Islet precursor cell (in vitro differentiated cells): Measurements from ENCODE around the gene BPIFB1.

Experiments used
- DNase-seq: peaks from one replicate; pipeline ENCODE4 v3.0.0-alpha.2; 2018

Gene BPIFB1

DNA sequence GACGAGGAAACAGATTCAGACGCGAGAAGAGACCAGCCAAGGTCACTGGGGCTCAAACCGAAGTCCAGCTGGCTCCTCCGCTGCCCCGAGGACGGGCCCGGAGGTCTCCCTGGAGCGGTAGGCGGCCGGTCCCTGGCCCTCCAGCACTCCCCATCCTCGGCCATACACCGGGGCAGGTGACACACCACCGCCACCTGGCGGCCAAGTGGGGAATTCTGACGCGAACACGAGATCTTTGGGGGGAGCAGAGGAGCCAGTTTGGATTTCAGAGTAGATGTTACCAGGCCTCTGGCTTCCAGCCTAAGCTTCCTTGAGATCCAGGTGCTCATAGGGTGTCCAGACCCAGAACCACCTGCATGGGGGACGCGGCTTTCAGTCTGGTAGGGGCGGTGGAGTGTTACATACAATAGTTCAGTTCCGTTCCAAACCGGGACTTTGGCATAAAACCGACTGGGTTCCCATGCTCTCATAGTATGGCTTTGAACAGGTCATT is 16.1 kb downstream of the BPIFB1 start:
- DNase-seq = peak; percentile 88

DNA sequence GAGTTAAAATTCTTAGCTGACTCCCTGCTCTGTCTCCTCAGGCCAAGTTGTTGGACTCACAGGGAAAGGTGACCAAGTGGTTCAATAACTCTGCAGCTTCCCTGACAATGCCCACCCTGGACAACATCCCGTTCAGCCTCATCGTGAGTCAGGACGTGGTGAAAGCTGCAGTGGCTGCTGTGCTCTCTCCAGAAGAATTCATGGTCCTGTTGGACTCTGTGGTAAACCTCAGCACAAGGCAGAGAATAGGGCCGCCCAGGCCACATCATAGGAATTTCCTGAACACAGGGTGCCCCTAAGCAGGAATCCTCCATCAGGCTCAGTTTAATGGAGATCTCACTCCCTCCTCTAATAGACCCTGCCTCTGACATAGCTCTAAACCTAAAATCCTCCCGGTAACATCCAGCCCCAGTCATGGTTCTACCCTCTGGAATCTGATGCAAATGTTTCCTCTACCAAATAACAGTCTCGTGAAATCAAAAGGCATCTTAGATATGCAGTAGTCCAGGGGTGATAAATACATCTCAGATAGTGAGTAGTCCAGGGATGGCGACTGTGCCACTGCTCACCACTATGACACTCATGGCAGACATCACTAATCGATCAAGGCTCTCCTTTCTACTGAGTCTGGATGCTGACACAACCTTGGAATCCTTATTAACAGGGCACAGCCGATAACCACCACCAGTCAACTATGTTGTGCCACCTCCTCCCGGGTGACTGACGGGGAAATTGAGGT is 18.3 kb downstream of the BPIFB1 start:
- DNase-seq = no peak

DNA sequence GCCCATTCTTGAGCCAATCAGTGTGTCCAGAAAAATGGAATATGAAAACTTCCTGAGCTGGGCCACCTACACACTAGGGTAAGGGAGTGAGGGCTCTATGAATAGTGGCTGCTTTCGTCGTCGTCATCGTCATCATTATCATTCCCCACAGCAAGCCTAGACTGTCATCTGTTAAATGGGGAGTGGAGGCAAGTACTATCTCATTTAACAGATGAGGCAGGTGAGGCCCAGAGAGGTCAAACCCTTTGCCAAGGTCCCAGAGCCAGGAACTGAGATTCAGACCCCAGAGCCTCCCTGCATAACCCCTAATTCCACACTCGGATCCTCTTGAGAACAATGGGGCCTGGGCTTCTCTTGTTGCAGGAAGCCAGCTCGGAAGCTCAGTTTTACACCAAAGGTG is 20.6 kb downstream of the BPIFB1 start:
- DNase-seq = no peak

DNA sequence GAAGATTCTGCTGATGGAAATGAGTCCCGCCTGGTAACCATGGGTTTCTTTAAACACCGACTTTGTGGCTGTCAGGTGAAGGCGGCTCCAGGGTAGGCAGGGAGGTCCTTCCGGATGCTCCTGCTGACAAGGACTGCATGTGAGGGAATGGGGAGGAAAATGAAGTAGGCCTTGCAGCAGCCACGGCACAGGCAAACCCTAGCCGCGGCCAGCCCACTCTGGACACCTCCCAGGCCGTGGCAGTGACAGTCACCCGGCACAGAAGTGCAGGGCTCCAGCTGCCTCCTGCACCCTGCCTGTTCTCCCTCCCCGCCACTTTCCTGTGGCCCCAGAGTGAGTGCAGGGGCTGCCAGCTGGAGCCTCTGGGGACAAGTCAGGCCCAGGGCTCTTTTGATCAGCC is 21.0 kb downstream of the BPIFB1 start:
- no peak for DNase-seq

DNA sequence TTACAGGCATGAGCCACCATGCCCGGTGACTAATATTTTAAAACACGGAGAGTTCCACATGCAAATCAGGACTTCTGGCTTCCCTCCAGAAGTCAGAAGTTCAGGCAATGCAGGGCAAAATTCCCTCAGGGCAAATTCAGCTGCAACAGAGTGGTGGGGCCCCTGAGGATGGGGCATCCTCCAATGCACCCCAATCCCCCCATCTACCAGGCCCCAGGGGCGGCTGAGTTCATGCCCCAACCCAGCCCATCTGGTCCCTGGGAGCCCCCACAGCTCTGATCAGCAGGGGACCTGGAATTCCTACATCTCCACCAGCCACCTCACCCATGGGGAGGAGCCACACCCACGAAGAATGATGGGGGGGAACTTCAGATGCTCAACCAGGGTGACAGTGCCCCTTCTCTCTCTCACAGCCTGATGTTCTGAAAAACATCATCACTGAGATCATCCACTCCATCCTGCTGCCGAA is 22.6 kb downstream of the BPIFB1 start:
- no peak for DNase-seq

DNA sequence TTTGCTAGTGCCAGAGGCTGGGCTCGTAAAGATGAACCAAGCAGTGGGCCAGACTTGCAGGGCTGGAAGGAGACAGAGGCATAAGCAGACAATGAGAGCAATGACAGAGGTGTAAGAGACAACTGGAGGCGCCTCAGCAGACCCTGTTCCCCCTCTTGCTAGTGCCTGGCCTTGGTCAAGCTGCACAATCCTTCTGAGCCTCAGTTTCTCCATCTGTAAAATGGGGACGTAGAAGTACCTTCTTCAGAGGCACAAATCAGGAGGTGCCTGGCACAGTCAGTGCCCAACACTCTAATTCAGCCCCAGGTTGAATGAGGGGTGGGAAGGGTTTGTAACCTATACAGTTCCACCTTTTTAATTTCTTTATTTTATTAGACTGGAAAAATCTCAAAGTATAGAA is 23.2 kb downstream of the BPIFB1 start:
- no peak for DNase-seq

DNA sequence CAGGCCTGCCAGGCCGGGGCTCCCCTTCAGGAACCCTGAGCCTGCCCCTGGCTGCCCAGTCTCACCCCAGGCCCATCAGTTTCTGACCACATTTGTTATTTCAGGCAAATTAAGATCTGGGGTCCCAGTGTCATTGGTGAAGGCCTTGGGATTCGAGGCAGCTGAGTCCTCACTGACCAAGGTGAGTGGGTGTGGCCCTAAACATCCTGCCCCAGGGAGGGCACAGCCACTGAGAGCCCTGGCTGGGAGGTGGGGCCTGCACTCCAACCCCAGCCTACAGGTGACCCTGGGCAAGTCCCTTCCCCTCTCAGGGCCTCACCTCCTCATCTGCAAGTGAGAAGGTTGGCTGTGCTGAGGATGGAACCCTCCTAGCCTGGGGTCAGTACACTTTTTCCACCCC is 23.8 kb downstream of the BPIFB1 start:
- DNase-seq = no peak

DNA sequence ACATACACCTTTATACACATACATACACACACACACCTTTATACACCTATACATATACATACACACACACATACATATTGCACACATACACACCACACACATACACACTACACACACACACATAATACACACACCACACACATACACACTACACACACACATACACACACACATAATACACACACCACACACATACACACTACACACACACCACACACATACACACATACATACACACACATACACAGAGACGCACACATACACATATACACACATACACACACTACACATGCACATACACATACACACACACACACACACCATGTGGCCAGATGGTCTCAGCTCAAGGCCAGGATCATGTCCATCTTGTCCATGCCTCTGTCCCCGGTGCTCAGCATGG is 25.7 kb downstream of the BPIFB1 start:
- no peak for DNase-seq

DNA sequence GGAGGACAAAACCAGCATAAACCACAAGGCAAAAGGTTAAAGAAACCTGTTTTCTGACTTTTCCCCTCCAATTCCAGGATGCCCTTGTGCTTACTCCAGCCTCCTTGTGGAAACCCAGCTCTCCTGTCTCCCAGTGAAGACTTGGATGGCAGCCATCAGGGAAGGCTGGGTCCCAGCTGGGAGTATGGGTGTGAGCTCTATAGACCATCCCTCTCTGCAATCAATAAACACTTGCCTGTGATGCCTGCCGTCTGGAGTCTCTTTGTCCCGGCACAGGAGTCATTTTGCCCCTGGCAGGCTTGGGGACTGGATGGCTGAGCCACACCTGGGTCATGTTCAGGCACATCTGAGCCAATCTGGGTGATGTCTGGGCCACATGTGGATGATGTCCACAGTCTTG is 26.6 kb downstream of the BPIFB1 start:
- DNase-seq = no peak

DNA sequence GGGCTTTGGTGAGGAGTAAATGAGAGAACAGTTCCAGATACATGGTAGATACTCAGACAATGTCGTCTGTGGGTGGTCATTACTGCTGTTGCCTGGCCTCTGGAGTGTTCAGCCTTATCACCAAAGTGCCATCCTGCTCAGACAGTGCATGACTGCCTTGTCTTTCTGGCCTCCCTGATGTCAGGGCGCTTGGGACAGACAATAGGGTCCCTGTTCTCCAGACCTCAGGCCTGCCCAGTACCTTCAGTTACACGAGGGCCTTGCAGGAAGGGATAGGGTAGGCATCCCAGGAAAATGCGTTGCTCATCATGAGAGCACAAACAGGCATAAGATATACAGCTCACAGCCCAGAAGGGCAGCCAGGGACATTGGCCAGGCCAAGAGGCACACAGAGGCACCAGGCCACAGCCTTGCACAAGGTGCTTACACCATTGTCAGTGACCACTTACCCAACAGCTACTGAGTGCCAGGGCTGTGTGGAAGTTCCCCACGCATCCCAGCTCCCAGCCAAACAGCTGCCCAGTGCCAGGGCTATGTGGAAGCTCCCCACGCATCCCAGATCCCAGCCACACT is 27.4 kb downstream of the BPIFB1 start:
- DNase-seq = peak; percentile 86

DNA sequence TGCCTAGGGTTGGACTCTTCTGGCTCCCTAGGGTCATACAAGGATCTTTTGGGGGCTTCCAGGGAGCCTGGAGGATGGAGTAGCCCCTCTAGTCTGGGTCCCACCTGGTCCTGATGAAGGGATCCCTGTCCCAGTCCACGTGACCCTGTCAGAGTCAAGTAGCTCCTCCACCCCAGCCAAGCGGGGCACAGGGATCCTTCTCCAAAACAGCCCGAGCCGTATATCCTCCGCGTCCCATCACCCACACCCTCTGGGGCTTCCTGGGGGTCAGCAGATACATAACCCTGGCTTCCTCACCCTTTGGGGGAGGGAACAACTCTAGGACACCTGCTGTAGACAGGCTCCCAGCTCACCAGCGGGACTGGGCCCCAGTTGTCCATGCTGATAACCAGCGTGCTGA is 28.0 kb downstream of the BPIFB1 start:
- no peak for DNase-seq

DNA sequence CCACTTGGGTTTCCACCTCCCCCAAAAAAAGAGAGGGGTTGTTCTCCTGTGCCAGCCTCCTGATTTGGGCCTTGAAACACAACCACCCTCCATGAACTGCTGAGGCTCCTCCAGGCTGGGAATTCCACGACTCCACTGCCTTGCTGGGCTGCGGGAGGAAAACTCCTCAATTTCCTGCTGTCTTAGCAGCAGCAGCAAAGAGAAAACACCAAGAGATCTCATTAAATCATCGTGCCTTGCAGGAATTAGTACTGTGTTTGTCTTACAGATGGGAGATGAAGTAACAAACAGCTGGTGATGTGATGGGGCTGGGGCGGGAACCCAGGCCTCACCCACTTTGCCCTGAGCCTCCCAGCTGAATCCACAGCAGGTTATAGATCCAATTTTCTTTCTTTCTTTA is 29.0 kb downstream of the BPIFB1 start:
- DNase-seq = no peak

DNA sequence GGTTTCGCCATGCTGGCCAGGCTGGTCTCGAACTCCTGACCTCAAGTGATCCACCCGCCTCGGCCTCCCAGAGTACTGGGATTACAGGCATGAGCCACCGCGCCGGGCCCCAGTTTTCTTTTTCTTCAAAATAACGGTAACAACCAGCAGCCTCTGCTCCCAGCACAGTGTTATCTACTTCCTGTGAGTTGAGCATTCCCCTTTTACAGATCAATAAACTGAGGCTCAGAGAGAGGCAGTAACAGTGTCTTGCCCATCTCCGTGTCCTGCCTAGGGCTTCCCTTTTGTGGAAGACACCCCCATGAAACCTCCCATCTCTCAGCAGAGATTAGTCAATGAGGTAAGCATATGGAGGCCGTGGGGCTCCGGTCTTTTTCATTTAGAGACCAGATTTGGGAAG is 29.6 kb downstream of the BPIFB1 start:
- DNase-seq = no peak

DNA sequence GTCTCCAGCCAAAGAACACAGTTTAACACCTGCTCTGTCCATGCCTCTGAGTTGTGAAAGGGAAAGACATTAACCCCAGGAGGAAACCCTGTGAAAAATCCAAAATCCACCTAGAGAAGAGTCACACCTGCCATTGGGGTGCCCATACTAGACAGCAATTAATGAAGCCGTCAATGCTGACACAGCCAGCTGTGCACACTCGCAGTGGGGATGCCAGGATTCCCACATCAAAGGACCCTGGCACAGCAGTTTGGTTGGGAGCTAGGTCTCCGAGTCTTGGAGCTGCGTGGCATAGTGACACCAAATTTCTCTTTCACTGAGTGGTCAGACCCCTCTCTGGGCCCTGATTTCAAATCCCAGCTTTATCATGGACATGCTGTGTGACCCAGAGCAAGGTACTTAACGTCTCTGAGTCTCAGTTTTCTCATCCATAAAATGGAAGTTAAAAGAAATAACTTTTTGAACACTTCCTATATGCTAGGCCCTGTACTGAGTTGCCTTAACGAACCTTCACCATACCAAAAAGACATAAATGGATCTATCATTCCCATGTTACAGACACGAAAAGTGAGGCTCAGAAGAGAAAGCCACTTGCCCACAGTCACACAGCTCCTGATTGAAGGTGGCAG is 30.8 kb downstream of the BPIFB1 start:
- no peak for DNase-seq

DNA sequence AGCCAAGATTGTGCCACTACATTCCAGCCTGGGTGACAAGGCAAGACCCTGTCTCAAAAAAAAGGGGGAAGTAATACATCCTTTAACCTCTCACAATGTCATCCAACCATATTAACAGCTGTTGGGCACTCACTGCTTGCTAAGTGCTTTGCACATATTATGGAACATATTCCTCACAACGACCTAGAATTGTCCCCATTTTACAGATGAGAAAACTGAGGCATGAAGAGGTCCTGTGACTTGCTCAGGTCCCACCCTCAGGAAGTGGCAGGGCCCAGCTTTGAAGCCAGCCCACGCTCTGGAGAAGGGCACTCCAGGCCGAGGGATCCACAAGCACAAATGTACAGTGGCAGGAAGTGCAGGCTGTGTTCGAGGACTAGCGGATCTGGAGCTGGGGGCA is 33.3 kb downstream of the BPIFB1 start:
- no peak for DNase-seq

DNA sequence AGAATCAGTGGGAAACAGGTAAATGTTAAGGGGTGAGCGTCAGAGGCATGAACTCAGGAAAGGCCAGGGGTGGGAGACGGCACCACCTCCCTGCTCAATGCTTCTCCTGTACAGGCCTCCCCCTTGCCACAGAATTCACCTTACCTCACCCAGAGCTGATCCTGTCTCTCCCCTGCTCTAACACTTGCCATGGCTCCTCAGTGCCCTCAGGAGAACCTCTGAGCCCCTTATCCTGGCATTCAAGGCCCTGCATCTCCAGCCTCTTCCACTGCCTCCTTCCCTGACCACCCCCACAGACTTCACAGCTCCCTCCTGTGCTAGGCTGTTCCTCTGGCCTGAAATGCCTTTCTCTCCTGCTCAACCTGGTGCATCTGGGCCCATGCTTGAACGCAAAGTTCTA is 33.9 kb downstream of the BPIFB1 start:
- DNase-seq = no peak

DNA sequence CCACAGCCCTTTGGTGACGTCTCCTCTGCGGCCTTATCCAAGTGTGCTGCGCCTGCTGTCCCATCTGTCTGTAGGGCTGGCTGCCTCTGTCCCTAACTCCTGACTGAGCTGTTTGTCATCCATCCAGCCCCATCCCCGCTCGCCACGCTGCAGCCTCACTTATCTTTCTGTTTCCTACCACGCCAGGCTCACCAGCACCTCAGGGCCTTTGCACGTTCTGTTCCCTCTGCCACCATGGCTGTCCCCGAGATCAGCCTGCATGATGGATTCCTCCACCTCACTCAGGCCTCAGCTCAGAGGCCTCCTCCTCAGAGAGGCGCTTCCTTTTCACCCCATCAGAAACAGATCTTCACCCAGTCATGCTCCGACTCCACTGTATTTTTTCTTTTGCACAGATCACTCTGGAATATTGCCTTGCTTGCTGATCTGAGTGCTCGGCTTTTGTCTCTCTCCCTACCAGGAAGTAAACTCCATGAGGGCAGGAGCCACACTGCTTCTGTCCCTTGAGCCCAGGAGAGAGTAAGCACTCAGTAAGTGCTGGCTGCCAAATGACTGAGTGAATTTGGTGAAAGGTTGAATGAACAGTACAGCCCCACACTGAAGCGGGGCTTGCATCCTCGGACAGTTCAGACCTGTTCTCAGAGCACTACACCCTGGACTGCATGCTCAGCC is 34.5 kb downstream of the BPIFB1 start:
- no peak for DNase-seq

DNA sequence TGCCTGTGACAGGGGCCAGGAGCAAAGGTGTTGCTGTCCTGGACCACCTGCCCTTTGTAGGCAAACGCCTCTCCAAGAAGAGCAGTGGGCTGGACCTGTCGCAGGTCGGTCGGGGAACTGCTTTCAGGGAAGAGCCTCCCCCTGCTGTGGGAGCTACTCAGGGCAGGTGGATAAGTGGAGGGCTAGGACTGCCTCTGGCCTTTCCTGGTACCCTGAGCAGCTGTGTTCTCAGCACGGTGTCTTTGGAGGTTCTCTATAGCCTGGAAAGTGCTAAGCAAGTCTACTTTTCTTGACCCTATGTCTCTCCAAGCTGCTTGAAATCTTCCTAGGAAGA is 35.0 kb downstream of the BPIFB1 start:
- no peak for DNase-seq

DNA sequence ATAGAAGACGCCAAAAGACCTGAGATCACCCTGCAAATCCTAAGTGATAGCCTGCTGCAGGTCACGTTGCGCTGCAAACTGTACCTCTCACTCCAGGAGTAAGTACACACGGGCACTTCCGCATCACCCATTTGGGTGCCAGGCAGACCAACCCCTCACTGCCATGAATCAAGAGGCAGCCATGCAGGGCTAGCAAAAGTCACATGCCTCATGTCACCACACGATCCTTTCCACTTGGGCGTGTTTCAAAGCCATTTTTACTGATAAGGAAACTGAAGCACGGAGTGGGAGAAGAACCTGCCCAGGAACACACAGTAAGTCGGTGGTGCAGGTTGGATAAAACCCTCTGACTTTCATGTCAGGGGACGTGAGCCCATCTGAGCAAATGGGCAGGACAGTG is 37.0 kb downstream of the BPIFB1 start:
- no peak for DNase-seq

DNA sequence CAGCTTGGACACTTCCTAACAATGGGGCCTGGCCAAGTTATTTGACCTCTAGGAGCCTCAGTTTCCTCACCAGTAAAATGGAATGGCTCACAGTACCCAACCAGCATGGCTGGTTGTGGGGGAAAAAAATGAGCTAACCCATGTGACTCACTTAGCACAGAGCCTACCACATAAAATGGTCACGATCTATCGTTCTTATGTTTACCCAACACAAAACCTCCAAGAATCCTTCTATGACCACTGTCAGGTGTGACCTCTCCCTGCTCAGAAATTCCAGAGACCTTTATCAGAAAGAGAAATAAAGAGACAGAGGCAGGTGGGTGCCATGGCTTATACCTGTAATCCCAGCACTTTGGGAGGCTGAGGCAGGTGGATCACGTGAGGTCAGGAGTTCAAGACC is 39.4 kb downstream of the BPIFB1 start:
- DNase-seq = no peak

DNA sequence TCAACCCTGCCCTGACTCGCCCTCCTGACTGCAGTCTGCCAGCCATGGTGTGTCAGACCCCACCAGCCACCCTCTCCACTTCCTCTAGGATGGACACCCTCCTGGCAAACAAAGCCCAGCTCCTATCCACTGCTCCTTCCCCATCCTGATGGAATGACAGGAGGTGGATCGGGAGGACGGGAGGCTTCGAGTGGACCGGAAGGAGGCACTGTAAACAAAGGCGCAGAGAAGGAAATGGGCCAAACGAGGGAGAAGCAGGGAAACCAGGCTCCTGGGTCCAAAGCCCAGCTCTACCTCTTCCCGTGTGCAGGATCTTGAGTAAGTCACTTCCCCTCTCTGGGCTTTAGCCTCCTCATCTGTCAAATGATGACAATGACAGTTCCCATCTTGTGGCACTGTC is 40.2 kb downstream of the BPIFB1 start:
- DNase-seq = no peak

DNA sequence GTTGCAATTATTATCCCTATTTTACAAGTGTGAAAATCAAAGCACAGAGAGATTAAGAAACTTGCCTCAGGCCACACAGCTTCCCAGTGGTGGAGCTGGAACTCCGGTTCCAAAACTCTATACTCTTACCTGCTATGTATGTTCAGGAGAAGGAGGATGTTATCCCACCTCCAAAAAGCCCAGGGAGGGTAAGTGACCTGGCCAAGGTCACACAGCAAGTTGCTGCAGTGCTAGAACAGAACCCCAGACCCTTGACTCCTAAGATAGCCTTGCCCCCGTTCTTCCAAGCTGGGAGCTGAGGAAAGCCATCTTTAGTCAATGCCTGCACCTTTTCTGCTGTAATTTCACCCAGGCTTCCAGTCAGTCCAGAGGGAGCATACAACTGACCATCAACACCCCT is 42.3 kb downstream of the BPIFB1 start:
- DNase-seq = no peak

DNA sequence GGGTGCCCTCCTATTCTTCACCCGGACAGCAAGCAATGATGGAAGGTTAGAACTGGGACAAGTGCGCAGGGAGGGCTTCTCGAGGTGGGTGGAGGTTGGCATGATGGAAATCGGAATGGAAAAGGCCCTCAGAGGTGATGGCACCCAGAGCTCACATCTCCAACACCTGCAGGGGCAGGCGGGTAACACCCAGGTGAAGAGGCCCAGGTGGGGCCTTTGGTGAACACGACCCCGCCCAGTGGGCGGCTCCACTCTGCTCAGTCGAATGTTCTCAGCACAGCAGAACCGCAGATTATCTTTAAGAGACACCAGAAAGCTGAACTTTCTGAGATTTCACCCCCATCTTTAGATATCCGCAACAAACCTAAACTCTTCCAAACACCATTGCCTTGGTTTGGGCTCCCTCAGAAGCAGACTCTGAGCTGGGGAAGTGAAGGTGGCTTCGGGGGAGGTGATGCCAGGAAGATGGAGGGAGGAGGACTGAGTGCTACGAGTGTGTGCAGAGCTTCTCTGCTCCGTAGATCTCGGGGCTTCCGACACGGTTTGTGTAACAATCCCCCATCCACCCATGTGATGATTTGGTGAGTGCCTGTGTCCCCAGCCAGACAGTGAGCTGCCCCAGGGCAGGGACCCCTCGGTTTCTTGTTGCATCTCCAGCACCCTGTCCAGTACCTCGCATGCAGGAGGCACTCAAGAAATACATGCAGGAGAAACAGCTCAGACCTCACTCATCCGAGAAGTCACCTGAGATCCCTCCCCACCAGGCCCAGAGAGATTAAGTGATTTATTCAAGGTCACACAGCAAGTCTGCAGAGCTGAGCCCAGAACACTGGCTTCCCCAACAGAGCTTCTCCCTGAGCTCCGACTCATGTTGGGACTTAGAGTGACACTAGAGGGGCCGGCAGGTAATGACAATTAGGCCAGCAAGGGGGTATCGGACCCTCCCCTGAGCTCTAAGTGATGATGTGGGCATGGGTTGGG is 45.4 kb downstream of the BPIFB1 start:
- DNase-seq = no peak
